MCF 10A (cell line): ENCODE results near the gene SPG21. TPM values are rescaled to one million over a fixed set of nuclear protein-coding genes. Genes with fewer than 3 reads are reported as not detected.

Source experiments
- BruUV-seq: library from RNA; stranded (reverse); fragments of 400-500 nt; replicated peaks from 2 replicates; lab custom pipeline; 2021; lab: Mats Ljungman, UMichigan
- CTCF ChIA-PET: fragments of 300-600 bp; sonication (Branson Sonifier 250); formaldehyde crosslinking; extraction: SDS; loops from one replicate; lab custom pipeline; 2021; ENCODE audit warnings: antibody characterized with exemption, inconsistent platforms; lab: Yijun Ruan, JAX
- POLR2A ChIA-PET: fragments of 300-600, 350-650 bp; sonication (Branson Sonifier 250); formaldehyde crosslinking; extraction: SDS; loops from one replicate; lab custom pipeline; 2020; ENCODE audit warnings: antibody characterized with exemption, inconsistent platforms; lab: Yijun Ruan, JAX
- DNase-seq: peaks from one replicate; pipeline ENCODE4 v3.0.0-alpha.2; 2018; ENCODE audit not compliant: unreplicated experiment
- H3K27ac Mint-ChIP-seq: one replicate; pipeline ENCODE4 v1.8.0; 2022; ENCODE audit warnings: mild to moderate bottlenecking, low read depth, mixed read lengths; ENCODE audit not compliant: unreplicated experiment
- H3K27me3 Mint-ChIP-seq: one replicate; pipeline ENCODE4 v1.8.0; 2022; ENCODE audit warnings: mixed read lengths; ENCODE audit not compliant: insufficient read depth, unreplicated experiment
- H3K36me3 Mint-ChIP-seq: one replicate; pipeline ENCODE4 v1.8.0; 2022; ENCODE audit warnings: mild to moderate bottlenecking, moderate library complexity, mixed read lengths; ENCODE audit not compliant: insufficient read depth, unreplicated experiment
- H3K4me1 Mint-ChIP-seq: one replicate; pipeline ENCODE4 v1.8.0; 2022; ENCODE audit warnings: mixed read lengths; ENCODE audit not compliant: insufficient read depth, unreplicated experiment
- H3K4me3 Mint-ChIP-seq: one replicate; pipeline ENCODE4 v1.8.0; 2022; ENCODE audit warnings: mild to moderate bottlenecking, moderate library complexity, mixed read lengths; ENCODE audit not compliant: unreplicated experiment
- H3K9me3 Mint-ChIP-seq: one replicate; pipeline ENCODE4 v1.8.0; 2022; ENCODE audit warnings: mixed read lengths; ENCODE audit not compliant: unreplicated experiment
- intact Hi-C: fragments of 100-400 bp; cut with micrococcal nuclease; formaldehyde crosslinking; loops from 2 replicates; pipeline ENCODE4 v1.14.1; 2022
- total RNA-seq: library from RNA; stranded (reverse); gene quantifications from 2 replicates; pipeline ENCODE4 v1.2.3, GENCODE V29; 2022
- TF ChIP-seq, protein P1 (sequence below): fragments of 200-600 bp; IDR thresholded peaks from one replicate; pipeline ENCODE4 v1.8.0; 2022; ENCODE audit warnings: antibody characterized with exemption, mild to moderate bottlenecking; ENCODE audit not compliant: unreplicated experiment

SPG21 gene
- total RNA-seq, 1 experiment from 2014 or later, result 63.1 TPM

DNA sequence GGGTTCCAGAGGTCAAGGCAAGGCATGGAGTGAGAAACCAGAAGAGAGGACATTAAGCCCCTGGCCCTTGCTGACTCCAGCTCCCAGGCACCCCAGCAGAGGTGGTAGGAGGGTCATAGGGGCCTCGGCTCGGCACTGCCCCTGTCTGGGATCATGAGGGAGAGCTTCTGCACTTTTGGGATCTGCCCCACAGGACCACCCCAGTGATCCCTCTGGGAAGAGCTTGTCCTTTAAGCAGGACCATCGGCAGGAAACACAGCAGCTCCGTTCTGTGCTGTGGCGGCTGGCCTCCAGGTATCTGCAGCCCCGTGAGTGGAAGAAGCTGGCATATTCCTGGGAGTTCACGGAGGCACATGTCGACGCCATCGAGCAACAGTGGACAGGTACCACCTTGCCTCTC, 42.5 kb downstream of the SPG21 start:
- no peak for DNase-seq
- ChIA-PET CTCF (no interaction called here), POLR2A (no interaction called here)
- no peaks in the 10 kb centered on the region for H3K36me3 Mint-ChIP-seq
- intact Hi-C loops, result no loop called here
- H3K27ac Mint-ChIP-seq, result no peak overlapping the region
- no TSS peak for BruUV-seq
- H3K9me3 Mint-ChIP-seq, result peaks cover 4% of the 10 kb centered on the region
- H3K4me3 Mint-ChIP-seq, result no peak overlapping the region
- no peaks in the 10 kb centered on the region for H3K27me3 Mint-ChIP-seq
- TF ChIP-seq, protein P1, sequence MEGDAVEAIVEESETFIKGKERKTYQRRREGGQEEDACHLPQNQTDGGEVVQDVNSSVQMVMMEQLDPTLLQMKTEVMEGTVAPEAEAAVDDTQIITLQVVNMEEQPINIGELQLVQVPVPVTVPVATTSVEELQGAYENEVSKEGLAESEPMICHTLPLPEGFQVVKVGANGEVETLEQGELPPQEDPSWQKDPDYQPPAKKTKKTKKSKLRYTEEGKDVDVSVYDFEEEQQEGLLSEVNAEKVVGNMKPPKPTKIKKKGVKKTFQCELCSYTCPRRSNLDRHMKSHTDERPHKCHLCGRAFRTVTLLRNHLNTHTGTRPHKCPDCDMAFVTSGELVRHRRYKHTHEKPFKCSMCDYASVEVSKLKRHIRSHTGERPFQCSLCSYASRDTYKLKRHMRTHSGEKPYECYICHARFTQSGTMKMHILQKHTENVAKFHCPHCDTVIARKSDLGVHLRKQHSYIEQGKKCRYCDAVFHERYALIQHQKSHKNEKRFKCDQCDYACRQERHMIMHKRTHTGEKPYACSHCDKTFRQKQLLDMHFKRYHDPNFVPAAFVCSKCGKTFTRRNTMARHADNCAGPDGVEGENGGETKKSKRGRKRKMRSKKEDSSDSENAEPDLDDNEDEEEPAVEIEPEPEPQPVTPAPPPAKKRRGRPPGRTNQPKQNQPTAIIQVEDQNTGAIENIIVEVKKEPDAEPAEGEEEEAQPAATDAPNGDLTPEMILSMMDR, result no peak
- no peaks in the 10 kb centered on the region for H3K4me1 Mint-ChIP-seq

DNA sequence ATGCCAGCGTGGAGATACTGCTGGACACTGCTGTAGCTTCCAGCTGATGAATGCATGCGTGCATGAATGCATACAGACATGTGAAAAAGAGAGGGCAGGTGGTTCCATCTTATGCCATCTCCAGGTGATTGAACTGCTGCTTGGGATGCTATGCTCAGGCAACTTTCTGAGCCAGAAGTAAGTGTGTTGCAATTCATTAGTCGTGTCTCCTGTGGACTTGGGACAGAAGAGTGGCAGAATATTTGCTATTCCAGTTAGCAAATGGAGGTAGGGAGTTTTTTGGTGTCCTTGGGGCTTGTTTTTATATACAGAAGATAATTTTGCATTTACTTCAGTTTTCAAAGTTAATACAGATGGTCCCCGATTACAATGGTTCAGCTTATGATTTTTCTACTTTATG, 44.8 kb downstream of the SPG21 start:
- DNase-seq, result no peak
- Mint-ChIP-seq H3K9me3 (peaks cover 4% of the 10 kb centered on the region), H3K36me3 (no peaks in the 10 kb centered on the region), H3K27ac (no peak overlapping the region), H3K27me3 (no peaks in the 10 kb centered on the region), H3K4me1 (no peaks in the 10 kb centered on the region), H3K4me3 (no peak overlapping the region)
- TF ChIP-seq, protein P1, result no peak
- BruUV-seq, result no TSS peak
- CTCF ChIA-PET, result no interaction called here
- POLR2A ChIA-PET, result interaction anchor here (0.6 to 1.1 kb wide), 2 partner anchors 11 to 22 kb away, joined by 3 read pairs; no protein-coding TSS in a partner anchor
- intact Hi-C loops, result no loop called here

DNA sequence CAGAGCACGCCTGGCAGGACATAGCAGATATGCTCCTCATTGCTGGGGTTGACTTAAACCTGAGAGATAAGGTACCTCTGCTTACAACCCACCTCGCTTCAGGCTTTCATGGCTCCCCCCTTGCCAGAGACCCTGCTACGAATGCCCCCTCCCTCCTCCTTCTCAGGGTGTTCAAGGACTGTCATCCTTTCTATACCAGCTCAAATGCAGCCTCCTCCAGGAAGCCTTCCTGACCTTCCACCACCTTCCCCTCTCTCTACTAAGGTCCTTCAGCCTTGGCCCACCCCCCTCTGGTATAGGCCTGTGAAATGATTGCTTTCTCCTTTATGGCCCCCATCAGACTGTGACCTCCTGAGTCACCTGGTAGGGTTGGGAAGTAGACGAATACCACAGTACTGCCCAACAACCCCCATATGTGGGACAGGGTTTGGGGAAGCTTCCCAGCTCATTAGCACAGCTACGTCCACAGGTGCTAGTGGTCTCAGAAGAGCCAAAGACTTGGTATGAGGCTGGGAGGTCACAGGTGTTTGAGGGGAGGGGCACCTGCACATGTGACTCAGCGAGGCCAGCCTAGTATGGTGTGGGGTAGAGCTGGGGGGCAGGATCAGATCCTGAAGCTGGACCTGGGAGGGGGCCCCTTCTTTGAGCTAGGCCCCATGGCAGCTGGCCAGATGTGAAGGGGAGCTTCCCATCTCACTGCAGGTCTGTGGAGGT, 46.0 kb downstream of the SPG21 start:
- ChIA-PET POLR2A (interaction anchor here (1.1 kb wide), 1 partner anchor 21 kb away, joined by 3 read pairs; no protein-coding TSS in a partner anchor), CTCF (interaction anchor here (1.0 kb wide), 1 partner anchor 21 kb away, joined by 4 read pairs; no protein-coding TSS in a partner anchor)
- BruUV-seq, result no TSS peak
- Mint-ChIP-seq H3K27me3 (no peaks in the 10 kb centered on the region), H3K4me3 (no peak overlapping the region), H3K9me3 (peaks cover 6% of the 10 kb centered on the region), H3K27ac (no peak overlapping the region), H3K4me1 (no peaks in the 10 kb centered on the region), H3K36me3 (no peaks in the 10 kb centered on the region)
- TF ChIP-seq, protein P1, result no peak
- intact Hi-C loops, result no loop called here
- DNase-seq, result no peak

DNA sequence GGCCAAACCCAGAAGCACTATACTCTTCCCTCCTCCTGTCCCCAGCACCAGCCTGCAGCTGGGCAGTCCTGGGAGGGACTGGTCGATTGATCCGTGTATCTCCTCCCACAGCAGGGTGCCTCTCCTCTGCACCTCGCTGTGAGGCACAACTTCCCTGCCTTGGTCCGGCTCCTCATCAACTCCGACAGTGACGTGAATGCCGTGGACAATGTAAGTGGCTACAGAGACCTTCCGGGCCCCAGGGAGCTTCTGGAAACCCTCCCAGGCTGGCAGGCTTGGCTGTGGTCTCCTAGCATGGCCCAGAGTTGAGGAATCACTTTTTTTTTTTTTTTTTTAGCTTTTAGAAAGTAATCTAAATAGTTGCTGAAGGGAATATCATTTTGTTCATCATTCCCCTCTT, 47.4 kb downstream of the SPG21 start:
- no peak overlapping the region for H3K27ac Mint-ChIP-seq
- BruUV-seq, result no TSS peak
- CTCF ChIA-PET, result interaction anchor here (0.7 kb wide), 1 partner anchor 55 kb away, joined by 3 read pairs; no protein-coding TSS in a partner anchor
- POLR2A ChIA-PET, result no interaction called here
- peaks cover 6% of the 10 kb centered on the region for H3K9me3 Mint-ChIP-seq
- H3K4me1 Mint-ChIP-seq, result no peaks in the 10 kb centered on the region
- TF ChIP-seq, protein P1, result no peak
- no peak for DNase-seq
- intact Hi-C loops, result no loop called here
- H3K4me3 Mint-ChIP-seq, result no peak overlapping the region
- no peaks in the 10 kb centered on the region for H3K36me3 Mint-ChIP-seq
- H3K27me3 Mint-ChIP-seq, result no peaks in the 10 kb centered on the region
